ENCODE measurements around the gene MUC2.

DNA sequence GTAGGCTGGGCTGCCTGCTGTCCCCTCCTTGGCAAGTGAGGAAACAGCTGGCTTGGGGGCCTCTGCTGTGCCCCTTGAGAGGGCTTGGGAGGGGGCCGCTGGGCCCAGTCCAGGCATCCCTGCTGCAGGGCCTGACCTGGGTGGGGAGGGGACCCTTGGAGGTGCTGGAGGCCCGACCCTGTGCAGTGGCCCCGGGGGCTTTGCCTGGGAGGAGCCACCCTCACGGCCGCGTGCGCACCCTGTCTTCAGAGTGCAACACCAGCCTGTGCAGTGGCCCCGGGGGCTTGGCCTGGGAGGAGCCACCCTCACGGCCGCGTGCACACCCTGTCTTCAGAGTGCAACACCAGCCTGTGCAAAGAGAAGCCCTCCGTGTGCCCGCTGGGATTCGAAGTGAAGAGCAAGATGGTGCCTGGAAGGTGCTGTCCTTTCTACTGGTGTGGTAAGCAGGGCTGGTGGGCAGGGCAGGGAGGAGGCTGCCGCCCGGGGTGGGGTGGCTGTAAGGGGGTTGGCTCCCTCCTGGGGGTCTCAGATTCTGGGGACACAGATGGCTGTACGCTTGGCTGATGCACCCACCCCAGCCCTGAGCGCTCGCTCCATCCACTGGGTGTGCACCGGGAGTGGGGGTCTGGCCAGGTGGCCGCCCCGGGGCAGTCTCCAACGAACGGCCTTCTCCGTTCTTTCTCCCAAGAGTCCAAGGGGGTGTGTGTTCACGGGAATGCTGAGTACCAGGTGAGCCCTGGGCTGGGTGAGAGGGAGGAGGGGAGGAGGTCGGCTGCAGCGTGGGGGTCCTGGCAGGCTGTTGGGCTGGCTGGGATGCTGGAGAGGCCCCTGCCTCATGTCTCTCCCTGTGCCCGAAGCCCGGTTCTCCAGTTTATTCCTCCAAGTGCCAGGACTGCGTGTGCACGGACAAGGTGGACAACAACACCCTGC is 32.9 kb downstream of the MUC2 start:
- no peak for TF ChIP-seq POLR2AphosphoS5 (IDR thresholded peaks at IDR 0.05; ENCODE audit: low read depth, low read length)
- no peak for TF ChIP-seq RAD21 (IDR thresholded peaks at IDR 0.05; ENCODE audit: low read depth)
- no peak for TF ChIP-seq CTCF (IDR thresholded peaks at IDR 0.05 in 2 of 3, conservative IDR thresholded peaks at IDR 0.05 in 1 of 3; ENCODE audit: borderline replicate concordance in 1 of 3, insufficient read depth in 1 of 3, low read depth in 2 of 3, low read length in 2 of 3)
- TF ChIP-seq POLR2A (IDR thresholded peaks at IDR 0.05; ENCODE audit: borderline replicate concordance, extremely low read depth, insufficient read depth, insufficient read length) = no peak
- no peak for TF ChIP-seq YY1 (IDR thresholded peaks at IDR 0.05; ENCODE audit: extremely low read depth, insufficient replicate concordance, low read depth, low read length)
- no peak for TF ChIP-seq EGR1 (IDR thresholded peaks at IDR 0.05; ENCODE audit: low read depth)
- TF ChIP-seq CEBPB (IDR thresholded peaks at IDR 0.05; ENCODE audit: low read depth) = no peak
- no peak for TF ChIP-seq EZH2 (IDR thresholded peaks at IDR 0.05)
- TF ChIP-seq, protein P1, sequence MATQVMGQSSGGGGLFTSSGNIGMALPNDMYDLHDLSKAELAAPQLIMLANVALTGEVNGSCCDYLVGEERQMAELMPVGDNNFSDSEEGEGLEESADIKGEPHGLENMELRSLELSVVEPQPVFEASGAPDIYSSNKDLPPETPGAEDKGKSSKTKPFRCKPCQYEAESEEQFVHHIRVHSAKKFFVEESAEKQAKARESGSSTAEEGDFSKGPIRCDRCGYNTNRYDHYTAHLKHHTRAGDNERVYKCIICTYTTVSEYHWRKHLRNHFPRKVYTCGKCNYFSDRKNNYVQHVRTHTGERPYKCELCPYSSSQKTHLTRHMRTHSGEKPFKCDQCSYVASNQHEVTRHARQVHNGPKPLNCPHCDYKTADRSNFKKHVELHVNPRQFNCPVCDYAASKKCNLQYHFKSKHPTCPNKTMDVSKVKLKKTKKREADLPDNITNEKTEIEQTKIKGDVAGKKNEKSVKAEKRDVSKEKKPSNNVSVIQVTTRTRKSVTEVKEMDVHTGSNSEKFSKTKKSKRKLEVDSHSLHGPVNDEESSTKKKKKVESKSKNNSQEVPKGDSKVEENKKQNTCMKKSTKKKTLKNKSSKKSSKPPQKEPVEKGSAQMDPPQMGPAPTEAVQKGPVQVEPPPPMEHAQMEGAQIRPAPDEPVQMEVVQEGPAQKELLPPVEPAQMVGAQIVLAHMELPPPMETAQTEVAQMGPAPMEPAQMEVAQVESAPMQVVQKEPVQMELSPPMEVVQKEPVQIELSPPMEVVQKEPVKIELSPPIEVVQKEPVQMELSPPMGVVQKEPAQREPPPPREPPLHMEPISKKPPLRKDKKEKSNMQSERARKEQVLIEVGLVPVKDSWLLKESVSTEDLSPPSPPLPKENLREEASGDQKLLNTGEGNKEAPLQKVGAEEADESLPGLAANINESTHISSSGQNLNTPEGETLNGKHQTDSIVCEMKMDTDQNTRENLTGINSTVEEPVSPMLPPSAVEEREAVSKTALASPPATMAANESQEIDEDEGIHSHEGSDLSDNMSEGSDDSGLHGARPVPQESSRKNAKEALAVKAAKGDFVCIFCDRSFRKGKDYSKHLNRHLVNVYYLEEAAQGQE (IDR thresholded peaks at IDR 0.05; ENCODE audit: low read depth) = no peak
- no peak for TF ChIP-seq SIN3A (IDR thresholded peaks at IDR 0.05; ENCODE audit: low read depth)
- TF ChIP-seq, protein P2, sequence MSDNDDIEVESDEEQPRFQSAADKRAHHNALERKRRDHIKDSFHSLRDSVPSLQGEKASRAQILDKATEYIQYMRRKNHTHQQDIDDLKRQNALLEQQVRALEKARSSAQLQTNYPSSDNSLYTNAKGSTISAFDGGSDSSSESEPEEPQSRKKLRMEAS (IDR thresholded peaks at IDR 0.05) = no peak
- TF ChIP-seq EZH2phosphoT487 (IDR thresholded peaks at IDR 0.05; ENCODE audit: borderline replicate concordance) = no peak
